ENCODE results near the gene CAGE1. TPM values are rescaled to one million over a fixed set of nuclear protein-coding genes. Genes with fewer than 3 reads are reported as not detected.
"Not testable (repeated sequence)": the region's sequence is repeated elsewhere in the genome, so short reads cannot be mapped to it uniquely, and the experiment has no call there.

Gene CAGE1
- total and polyA plus RNA-seq, 2 experiments from 2014 or later = 0.07 TPM; not detected in 1

GRCh38 chr6:7315948-7316365 is 73.6 kb downstream of the CAGE1 start (continued):
- TF ChIP-seq CTCF (conservative IDR thresholded peaks at IDR 0.05; ENCODE audit: low read depth in 2 of 2) (no peak), STAT1 (IDR thresholded peaks at IDR 0.05; ENCODE audit: unreplicated experiment) (no peak), ETS1 (IDR thresholded peaks at IDR 0.05) (no peak), JUNB (IDR thresholded peaks at IDR 0.05; ENCODE audit: unreplicated experiment) (no peak), REST (IDR thresholded peaks at IDR 0.05; ENCODE audit: unreplicated experiment) (no peak), EZH2phosphoT487 (IDR thresholded peaks at IDR 0.05; ENCODE audit: unreplicated experiment) (no peak)

- H3K79me2 ChIP-seq (replicated peaks; ENCODE audit: insufficient read depth) = peaks cover 22% of the 10 kb centered on the region
- not testable (repeated sequence) for ATAC-seq; DNase-seq (ENCODE audit: low spot score)
Observed at GRCh38 chr6:7315087-7315947, 74.2 kb downstream of the CAGE1 start.

More at GRCh38 chr6:7315087-7315947, 74.2 kb downstream of the CAGE1 start:
- not testable (repeated sequence) for H3K27ac ChIP-seq (ENCODE audit: low read depth); H3K4me2 ChIP-seq; H3K4me3 ChIP-seq; H3K9me2 ChIP-seq (ENCODE audit: insufficient read depth); H3K9me3 Mint-ChIP-seq; H4K20me1 ChIP-seq (replicated peaks; ENCODE audit: insufficient read depth); H3K27ac Mint-ChIP-seq; H3F3A ChIP-seq (replicated peaks; ENCODE audit: low read depth); H3K4me3 Mint-ChIP-seq; H3K27me3 Mint-ChIP-seq (ENCODE audit: insufficient read depth, low read depth, poor library complexity); H3K27me3 ChIP-seq (ENCODE audit: insufficient read depth); H3K36me3 Mint-ChIP-seq (ENCODE audit: low read depth); H3K36me3 ChIP-seq (ENCODE audit: insufficient read depth)
- H3K4me1 Mint-ChIP-seq = peaks cover 12% of the 10 kb centered on the region
- H3K4me1 ChIP-seq (ENCODE audit: insufficient read depth) = peaks cover 16% of the 10 kb centered on the region
- peak overlapping the region; percentile 82 for H2AFZ ChIP-seq
